ENCODE data around the gene CLEC2L. TPM values are rescaled to one million over a fixed set of nuclear protein-coding genes. Genes with fewer than 3 reads are reported as not detected.

The CLEC2L gene
- total RNA-seq, 3 donors from 2014 or later: not detected

- Mint-ChIP-seq H3K36me3 (ENCODE audit: insufficient read depth) (no peaks in the 10 kb centered on the region), H3K27me3 (ENCODE audit: low read depth) (peaks cover 3% of the 10 kb centered on the region), H3K9me3 (no peaks in the 10 kb centered on the region), H3K4me3 (no peak overlapping the region), H3K4me1 (ENCODE audit: low read depth) (peaks cover 8% of the 10 kb centered on the region)
- ATAC-seq (no peak), DNase-seq (no peak)
Measured at GRCh38 chr7:139500770-139501138, 22.7 kb upstream of the CLEC2L start.

- H3K9me3 Mint-ChIP-seq: no peaks in the 10 kb centered on the region
Measured at GRCh38 chr7:139502226-139502625, 21.3 kb upstream of the CLEC2L start.

GRCh38 chr7:139505563-139505962 lies 17.9 kb upstream of the CLEC2L start:
- Mint-ChIP-seq H3K4me1 (ENCODE audit: low read depth) (no peaks in the 10 kb centered on the region), H3K9me3 (no peaks in the 10 kb centered on the region), H3K27me3 (ENCODE audit: low read depth) (no peaks in the 10 kb centered on the region), H3K4me3 (no peak overlapping the region), H3K36me3 (ENCODE audit: insufficient read depth) (no peaks in the 10 kb centered on the region)
- ATAC-seq (no peak), DNase-seq (no peak)

More at GRCh38 chr7:139502226-139502625, 21.3 kb upstream of the CLEC2L start:
- Mint-ChIP-seq H3K4me3 (no peak overlapping the region), H3K36me3 (ENCODE audit: insufficient read depth) (no peaks in the 10 kb centered on the region), H3K27me3 (ENCODE audit: low read depth) (peaks cover 3% of the 10 kb centered on the region), H3K4me1 (ENCODE audit: low read depth) (peaks cover 8% of the 10 kb centered on the region)
- ATAC-seq (no peak), DNase-seq (no peak)

GRCh38 chr7:139509535-139509934 lies 13.9 kb upstream of the CLEC2L start:
- ATAC-seq (no peak), DNase-seq (no peak)
- no peaks in the 10 kb centered on the region for H3K4me1 Mint-ChIP-seq (ENCODE audit: low read depth)
- no peaks in the 10 kb centered on the region for H3K36me3 Mint-ChIP-seq (ENCODE audit: insufficient read depth)
- no peaks in the 10 kb centered on the region for H3K27me3 Mint-ChIP-seq (ENCODE audit: low read depth)
- H3K9me3 Mint-ChIP-seq: no peaks in the 10 kb centered on the region
- H3K4me3 Mint-ChIP-seq: no peak overlapping the region

GRCh38 chr7:139511315-139511714 lies 12.2 kb upstream of the CLEC2L start:
- Mint-ChIP-seq H3K4me1 (ENCODE audit: low read depth) (no peaks in the 10 kb centered on the region), H3K27me3 (ENCODE audit: low read depth) (no peaks in the 10 kb centered on the region), H3K9me3 (no peaks in the 10 kb centered on the region), H3K4me3 (no peak overlapping the region), H3K36me3 (ENCODE audit: insufficient read depth) (no peaks in the 10 kb centered on the region)
- no peak for DNase-seq
- no peak for ATAC-seq

- no peaks in the 10 kb centered on the region for H3K4me1 Mint-ChIP-seq (ENCODE audit: low read depth)
- peaks cover 5% of the 10 kb centered on the region for H3K27me3 Mint-ChIP-seq (ENCODE audit: low read depth)
- H3K9me3 Mint-ChIP-seq: no peaks in the 10 kb centered on the region
- ATAC-seq: no peak
- H3K4me3 Mint-ChIP-seq: no peak overlapping the region
- no peak for DNase-seq
- no peaks in the 10 kb centered on the region for H3K36me3 Mint-ChIP-seq (ENCODE audit: insufficient read depth)
Measured at GRCh38 chr7:139515266-139515665, 8.2 kb upstream of the CLEC2L start.

GRCh38 chr7:139521439-139521838 lies 2.0 kb upstream of the CLEC2L start:
- DNase-seq (no peak), ATAC-seq (no peak)
- Mint-ChIP-seq H3K4me3 (no peak overlapping the region), H3K27me3 (ENCODE audit: low read depth) (peaks cover 44% of the 10 kb centered on the region), H3K4me1 (ENCODE audit: low read depth) (peaks cover 2% of the 10 kb centered on the region), H3K36me3 (ENCODE audit: insufficient read depth) (no peaks in the 10 kb centered on the region), H3K9me3 (no peaks in the 10 kb centered on the region)

GRCh38 chr7:139522830-139523198 lies 671 bp upstream of the CLEC2L start:
- Mint-ChIP-seq H3K27me3 (ENCODE audit: low read depth) (peaks cover 44% of the 10 kb centered on the region), H3K4me1 (ENCODE audit: low read depth) (peaks cover 6% of the 10 kb centered on the region), H3K36me3 (ENCODE audit: insufficient read depth) (no peaks in the 10 kb centered on the region), H3K4me3 (no peak overlapping the region), H3K9me3 (no peaks in the 10 kb centered on the region)
- ATAC-seq: no peak
- no peak for DNase-seq

- ATAC-seq (no peak), DNase-seq (no peak)
- H3K9me3 Mint-ChIP-seq: no peaks in the 10 kb centered on the region
- peaks cover 6% of the 10 kb centered on the region for H3K4me1 Mint-ChIP-seq (ENCODE audit: low read depth)
- H3K4me3 Mint-ChIP-seq: no peak overlapping the region
- peaks cover 48% of the 10 kb centered on the region for H3K27me3 Mint-ChIP-seq (ENCODE audit: low read depth)
- H3K36me3 Mint-ChIP-seq (ENCODE audit: insufficient read depth): no peaks in the 10 kb centered on the region
Measured at GRCh38 chr7:139523968-139524815, 707 bp downstream of the CLEC2L start.

GRCh38 chr7:139525239-139525638 lies 1.8 kb downstream of the CLEC2L start:
- Mint-ChIP-seq H3K36me3 (ENCODE audit: insufficient read depth) (no peaks in the 10 kb centered on the region), H3K4me3 (no peak overlapping the region), H3K4me1 (ENCODE audit: low read depth) (peaks cover 6% of the 10 kb centered on the region), H3K27me3 (ENCODE audit: low read depth) (peaks cover 46% of the 10 kb centered on the region), H3K9me3 (no peaks in the 10 kb centered on the region)
- DNase-seq (no peak), ATAC-seq (no peak)

- DNase-seq: no peak
- peaks cover 6% of the 10 kb centered on the region for H3K4me1 Mint-ChIP-seq (ENCODE audit: low read depth)
- H3K9me3 Mint-ChIP-seq: no peaks in the 10 kb centered on the region
- no peak overlapping the region for H3K4me3 Mint-ChIP-seq
- no peaks in the 10 kb centered on the region for H3K36me3 Mint-ChIP-seq (ENCODE audit: insufficient read depth)
- ATAC-seq: no peak
- H3K27me3 Mint-ChIP-seq (ENCODE audit: low read depth): peaks cover 44% of the 10 kb centered on the region
Measured at GRCh38 chr7:139525750-139526149, 2.3 kb downstream of the CLEC2L start.

GRCh38 chr7:139526578-139527544 lies 3.4 kb downstream of the CLEC2L start:
- no peaks in the 10 kb centered on the region for H3K36me3 Mint-ChIP-seq (ENCODE audit: insufficient read depth)
- no peak overlapping the region for H3K4me3 Mint-ChIP-seq
- no peaks in the 10 kb centered on the region for H3K9me3 Mint-ChIP-seq
- no peak for ATAC-seq
- peaks cover 6% of the 10 kb centered on the region for H3K4me1 Mint-ChIP-seq (ENCODE audit: low read depth)
- H3K27me3 Mint-ChIP-seq (ENCODE audit: low read depth): peaks cover 34% of the 10 kb centered on the region
- DNase-seq: no peak

- DNase-seq (no peak), ATAC-seq (no peak)
- Mint-ChIP-seq H3K4me1 (ENCODE audit: low read depth) (peaks cover 5% of the 10 kb centered on the region), H3K9me3 (no peaks in the 10 kb centered on the region), H3K27me3 (ENCODE audit: low read depth) (peaks cover 11% of the 10 kb centered on the region), H3K4me3 (no peak overlapping the region), H3K36me3 (ENCODE audit: insufficient read depth) (no peaks in the 10 kb centered on the region)
Measured at GRCh38 chr7:139531094-139531493, 7.6 kb downstream of the CLEC2L start.

GRCh38 chr7:139532636-139533155 lies 9.2 kb downstream of the CLEC2L start:
- Mint-ChIP-seq H3K4me3 (no peak overlapping the region), H3K4me1 (ENCODE audit: low read depth) (no peaks in the 10 kb centered on the region), H3K36me3 (ENCODE audit: insufficient read depth) (no peaks in the 10 kb centered on the region), H3K27me3 (ENCODE audit: low read depth) (peaks cover 7% of the 10 kb centered on the region), H3K9me3 (no peaks in the 10 kb centered on the region)
- ATAC-seq: no peak
- no peak for DNase-seq
